8988T (cell line): ENCODE measurements around the gene IGSF8.
"Not testable (repeated sequence)": the region's sequence is repeated elsewhere in the genome, so short reads cannot be mapped to it uniquely, and the experiment has no call there.

Source experiments
- DNase-seq: peaks from one replicate; pipeline ENCODE4 v3.0.0; 2011

Gene IGSF8

GRCh38 chr1:160064164-160064563 lies 34.3 kb downstream of the IGSF8 start:
- DNase-seq, result no peak

GRCh38 chr1:160063176-160063575 lies 35.2 kb downstream of the IGSF8 start:
- DNase-seq, result no peak

DNA sequence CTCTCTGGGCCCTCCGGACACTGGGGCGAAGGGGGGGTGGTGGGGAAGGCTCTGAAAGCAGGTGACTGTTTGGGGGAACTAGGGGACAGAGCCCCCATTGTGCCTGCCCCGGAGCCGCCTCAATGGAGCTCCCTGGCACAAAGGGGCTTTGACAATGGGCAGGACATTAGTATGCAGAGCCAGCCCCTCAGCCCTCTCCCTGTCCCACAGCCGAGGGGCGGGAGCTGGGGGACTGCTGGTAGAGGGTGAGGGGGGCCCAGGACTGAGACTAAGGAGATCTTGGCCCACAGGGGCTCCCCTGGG lies 36.2 kb downstream of the IGSF8 start:
- no peak for DNase-seq

DNA sequence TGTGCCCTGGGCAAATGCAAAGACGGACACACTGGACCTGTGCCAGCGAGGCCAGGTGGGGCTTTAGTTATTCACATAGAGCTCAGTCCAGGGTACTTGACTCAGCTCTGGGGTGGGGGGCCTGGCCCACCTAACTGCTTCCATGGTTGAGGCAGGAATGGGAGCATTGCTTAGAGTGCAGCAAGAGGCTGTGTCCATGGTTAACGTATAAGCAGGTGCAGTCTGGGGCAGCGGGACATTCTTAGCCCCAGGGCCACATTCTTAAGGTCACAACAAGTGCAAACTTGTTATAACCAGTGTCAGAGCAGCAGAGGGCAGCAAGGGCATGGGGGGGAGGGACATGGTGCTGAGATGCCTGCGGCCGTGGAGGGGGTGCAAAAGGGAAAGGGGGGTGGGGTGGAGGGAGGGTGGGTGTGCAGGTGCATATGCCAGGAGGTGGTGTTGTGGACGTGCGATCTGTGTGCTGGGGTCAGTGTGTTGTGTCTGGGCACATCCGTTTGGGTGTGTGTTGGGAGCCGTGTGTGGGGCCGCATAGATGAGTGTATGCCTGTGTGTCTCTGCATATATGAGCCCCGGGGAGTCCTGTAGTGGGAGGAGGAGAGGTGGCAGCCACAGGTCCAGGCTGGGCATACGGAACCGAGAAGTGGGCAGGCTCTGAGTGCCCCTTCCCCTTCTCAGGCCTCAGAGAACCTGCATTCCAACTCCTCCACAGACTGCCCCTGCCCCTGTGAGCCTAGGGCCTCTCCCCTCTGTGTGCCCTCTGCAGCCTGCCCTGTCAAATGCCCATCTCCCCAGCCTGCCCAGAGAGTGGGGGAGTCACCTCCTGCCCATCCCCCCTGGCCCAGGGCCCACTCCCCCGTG lies 36.8 kb downstream of the IGSF8 start:
- DNase-seq, result no peak

DNA sequence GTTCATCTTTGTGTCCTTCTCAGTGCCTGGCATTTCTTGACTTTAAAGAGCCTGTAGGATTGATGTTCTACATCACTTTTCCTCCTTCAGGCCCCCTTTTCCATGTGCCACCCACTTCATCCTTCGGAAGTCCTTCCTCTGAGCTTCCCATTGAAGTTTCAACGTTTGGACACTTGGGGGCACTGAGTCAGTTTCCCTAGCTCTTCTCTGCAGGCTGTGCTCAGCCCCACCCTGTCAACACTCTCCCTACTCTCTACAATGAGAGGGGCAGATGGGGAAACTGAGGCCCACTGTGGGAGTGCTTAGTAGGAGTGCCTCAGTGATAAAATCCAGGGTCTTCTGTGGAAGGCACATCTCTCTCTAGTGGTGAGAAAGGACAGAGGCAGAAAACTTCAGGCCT lies 40.3 kb downstream of the IGSF8 start:
- no peak for DNase-seq

DNA sequence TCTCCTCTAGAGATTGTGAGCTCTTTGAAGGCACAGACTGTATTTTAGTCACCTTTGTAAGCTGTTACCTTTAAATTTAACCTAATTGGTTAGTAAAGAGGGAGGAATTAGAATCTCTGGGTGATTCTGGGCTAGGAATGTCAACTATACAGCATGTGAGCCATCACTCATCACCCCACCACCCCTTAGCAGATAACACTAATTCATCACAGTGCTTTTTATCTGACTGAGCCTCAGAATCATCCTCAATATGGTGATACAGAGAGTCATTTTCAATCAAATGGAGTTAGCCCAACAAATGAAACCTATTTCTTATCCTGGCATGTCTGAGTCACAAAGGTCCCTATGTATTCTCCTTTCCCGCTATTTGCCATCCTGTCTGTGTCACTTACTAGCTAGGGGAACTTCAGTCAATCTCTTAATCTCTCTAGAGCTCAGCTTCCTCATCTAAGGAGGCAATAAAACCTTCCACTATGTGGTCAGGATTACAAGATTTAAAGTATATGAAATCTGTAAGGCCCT lies 41.7 kb downstream of the IGSF8 start:
- DNase-seq, result no peak

DNA sequence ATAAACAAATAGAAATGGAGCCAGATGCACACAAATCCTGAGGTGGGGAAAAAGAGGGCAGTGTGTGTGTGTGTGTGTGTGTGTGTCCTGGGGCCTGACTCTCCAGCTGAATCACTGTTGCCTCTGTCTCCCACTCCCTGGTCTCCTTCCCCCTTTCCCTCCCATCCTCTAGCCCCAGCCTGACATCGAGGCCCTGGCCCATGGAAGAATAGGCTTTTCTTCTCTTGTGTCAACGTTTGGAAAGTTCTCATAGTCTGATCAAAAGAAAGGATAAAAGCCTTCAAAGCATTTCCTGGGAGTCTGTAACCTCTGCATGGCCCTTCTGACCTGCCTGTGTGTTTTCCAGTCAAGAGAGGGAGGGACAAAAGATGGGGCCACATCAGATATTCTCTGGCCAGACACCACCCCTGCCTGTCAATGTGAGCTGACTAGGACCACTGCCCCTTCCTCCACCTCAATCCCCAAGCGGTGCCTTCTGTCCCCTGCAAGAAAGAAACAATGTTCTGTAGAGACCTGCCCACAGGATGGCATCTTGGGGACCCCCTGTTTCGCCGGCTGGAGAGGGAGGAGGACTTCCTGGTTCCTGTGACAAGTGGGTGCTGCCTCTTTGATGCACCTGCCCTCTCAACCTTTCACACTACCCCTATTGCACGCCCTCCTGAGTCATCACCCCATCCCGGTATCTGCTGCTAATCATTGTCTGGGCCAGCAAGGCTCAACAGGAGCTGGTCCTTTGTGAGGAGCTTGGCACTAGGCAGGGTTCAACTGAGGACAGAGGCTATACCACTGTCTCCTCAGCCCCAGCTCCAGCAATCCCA lies 44.7 kb downstream of the IGSF8 start:
- DNase-seq, result no peak

DNA sequence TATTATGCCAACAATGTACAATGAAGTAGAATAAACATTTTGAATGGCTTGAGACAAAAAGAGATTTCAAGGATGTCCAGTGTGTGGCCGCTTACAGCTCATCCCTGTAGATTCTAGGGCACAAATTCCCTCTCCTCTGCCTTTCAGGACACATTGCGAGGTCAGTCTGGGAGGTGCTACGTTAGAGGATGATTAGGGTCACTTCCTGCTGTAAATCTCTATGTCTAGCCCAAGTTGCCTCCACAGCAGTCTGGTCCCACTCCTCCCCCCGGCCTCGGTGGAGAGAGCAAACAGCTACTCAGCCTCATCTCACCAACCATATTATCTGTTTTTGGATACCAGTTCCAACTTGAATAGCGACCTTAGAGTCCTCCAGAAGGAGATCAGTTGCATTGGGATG lies 45.5 kb downstream of the IGSF8 start:
- no peak for DNase-seq

GRCh38 chr1:160050619-160051018 lies 47.8 kb downstream of the IGSF8 start:
- no peak for DNase-seq

GRCh38 chr1:160050182-160050581 lies 48.2 kb downstream of the IGSF8 start:
- not testable (repeated sequence) for DNase-seq

- no peak for DNase-seq
These were observed 49.3 kb downstream of the IGSF8 start for GRCh38 chr1:160049101-160049500.

DNA sequence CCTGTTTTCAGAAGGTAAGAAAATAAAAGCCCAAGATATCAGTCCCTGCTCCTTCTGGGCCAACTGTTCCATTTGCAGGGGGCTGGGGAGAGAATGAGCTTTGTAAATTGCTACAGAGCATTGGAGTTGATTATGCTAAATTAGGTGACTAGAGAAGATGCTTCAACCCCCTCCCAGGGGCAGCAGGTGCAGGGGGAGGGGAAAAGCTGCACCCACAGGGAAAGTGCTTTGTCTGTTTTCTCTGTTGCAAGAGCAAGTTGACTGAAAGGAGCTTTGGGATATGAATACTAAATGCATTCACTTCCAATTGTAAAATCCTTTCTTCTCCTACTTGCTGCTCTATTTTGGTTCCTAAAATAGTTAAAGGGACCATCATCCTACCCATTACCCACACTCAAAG lies 50.1 kb downstream of the IGSF8 start:
- DNase-seq, result no peak

DNA sequence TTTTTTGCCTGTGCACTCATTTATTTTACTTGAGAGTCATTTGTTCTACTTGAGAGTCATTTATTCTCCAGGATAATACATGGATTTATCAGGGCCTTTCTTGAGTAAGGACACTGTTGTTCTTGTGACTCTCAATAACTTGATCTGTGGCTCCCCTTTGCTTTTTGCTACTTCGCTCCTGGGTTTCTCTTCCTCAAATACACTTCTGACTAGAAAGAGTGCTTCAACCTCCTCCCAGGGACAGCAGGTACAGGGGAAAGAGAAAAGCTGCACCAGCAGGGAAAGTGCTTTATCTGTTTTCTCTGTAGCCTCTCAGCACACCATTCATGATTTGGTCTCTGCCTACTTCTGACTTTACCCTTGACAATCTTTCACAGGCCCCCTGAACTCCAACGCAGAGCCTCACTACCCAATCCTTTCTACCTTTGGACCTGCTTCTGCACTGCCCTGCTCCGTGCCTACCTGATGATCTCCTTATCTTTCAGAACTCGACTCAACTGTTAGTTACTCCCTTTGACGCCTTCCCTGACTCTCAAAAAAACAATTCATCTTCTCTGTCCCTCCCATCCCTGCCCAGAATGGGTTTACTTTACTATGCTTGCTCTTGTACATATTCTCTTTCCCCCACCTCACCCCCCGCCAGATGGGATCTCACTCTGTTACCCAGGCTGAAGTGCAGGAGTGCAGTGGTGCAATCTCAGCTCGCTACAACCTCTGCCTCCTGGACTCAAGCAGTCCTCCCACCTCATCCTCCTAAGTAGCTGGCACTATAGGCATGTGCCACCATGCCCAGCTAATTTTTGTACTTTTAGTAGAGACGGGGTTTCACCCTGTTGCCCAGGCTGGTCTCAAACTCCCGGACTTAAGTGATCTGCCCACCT lies 51.1 kb downstream of the IGSF8 start:
- no peak for DNase-seq

DNA sequence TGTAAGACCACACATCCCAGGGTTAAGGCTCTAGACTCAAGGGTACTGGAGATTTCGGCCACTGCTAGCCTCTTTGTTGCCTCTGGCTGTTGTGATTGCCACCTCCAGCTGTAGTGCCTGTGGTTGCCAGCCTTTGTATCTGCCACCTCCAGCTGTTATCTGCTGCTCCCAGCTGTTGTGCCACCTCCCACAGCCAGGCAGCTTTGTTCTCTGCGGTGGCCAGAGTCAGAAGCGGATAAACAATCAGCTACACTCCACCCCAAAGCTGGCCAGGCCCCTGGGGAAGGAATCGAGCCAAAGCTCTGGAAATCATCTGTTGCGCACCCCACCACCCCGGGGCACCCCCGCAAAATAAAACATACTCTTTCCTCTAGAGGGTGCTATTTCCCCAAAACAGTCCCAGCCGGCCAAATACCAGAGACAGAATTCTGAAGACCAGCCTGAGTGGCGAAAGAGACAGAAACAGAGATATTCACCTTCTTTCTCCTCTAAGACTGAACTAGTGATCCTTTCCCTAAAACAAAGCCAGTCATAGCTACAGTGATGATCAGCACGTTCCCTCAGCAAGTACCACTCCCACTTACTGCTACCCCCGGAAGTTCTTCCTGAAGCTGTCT lies 51.8 kb downstream of the IGSF8 start:
- peak; percentile 66 for DNase-seq

DNA sequence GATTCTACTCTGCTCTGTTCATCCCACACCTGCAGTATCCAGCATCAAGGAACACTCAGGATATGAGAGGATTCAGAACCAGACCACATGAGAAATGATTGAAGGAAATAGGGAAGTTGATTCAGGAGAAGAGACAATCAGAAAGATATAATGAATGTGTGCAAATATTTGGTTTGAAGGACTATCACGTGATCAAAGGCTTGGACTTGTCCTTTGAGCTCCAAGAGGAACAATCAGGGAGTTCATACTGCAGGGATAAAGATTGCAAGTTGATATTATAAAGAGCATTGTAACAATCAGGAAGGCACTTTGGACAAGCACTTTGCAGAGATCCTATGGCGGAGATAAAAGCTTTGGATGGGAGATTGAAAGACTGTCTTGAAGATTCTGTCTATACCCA lies 52.8 kb downstream of the IGSF8 start:
- no peak for DNase-seq

GRCh38 chr1:160043543-160043942 lies 54.9 kb downstream of the IGSF8 start:
- no peak for DNase-seq
